Measurements from ENCODE around the gene CYP4F11. TPM values are rescaled to one million over a fixed set of nuclear protein-coding genes. Genes with fewer than 3 reads are reported as not detected.

CYP4F11 gene
- total and polyA plus RNA-seq, 2 donors (not counting 3 experiments of a cell fraction or from before 2014, with no cell fraction given), result not detected

- TF ChIP-seq JUN (IDR thresholded peaks at IDR 0.05; ENCODE audit: borderline replicate concordance, insufficient read depth, insufficient read length, low read depth), result no peak
- H4K20me1 ChIP-seq (replicated peaks; ENCODE audit: control insufficient read depth, extremely low read depth, insufficient read depth, low read length), result no peaks in the 10 kb centered on the region
- H3K79me2 ChIP-seq (ENCODE audit: control insufficient read depth, insufficient read depth, low read length), result no peaks in the 10 kb centered on the region
- H3K36me3 ChIP-seq (ENCODE audit: control insufficient read depth in 2 of 2, extremely low read depth in 1 of 2, insufficient read depth in 2 of 2, low read length in 2 of 2), result no peaks in the 10 kb centered on the region
- no peak for DNase-seq (ENCODE audit: low read depth, low spot score)
- H3K4me3 ChIP-seq (replicated peaks in 1 of 3; ENCODE audit: insufficient read depth in 1 of 3, low read depth in 1 of 3, low read length in 3 of 3), result no peak overlapping the region
- no TSS peak for BruUV-seq (replicated peaks)
- H3K4me1 ChIP-seq (ENCODE audit: control insufficient read depth, extremely low read depth, insufficient read depth, low read length), result no peaks in the 10 kb centered on the region
- H3K9ac ChIP-seq (replicated peaks; ENCODE audit: extremely low read depth, insufficient read depth, low read length), result no peak overlapping the region
- ChIA-PET CTCF (no interaction called here), POLR2A (no interaction called here)
- no peak overlapping the region for H3K27ac ChIP-seq (ENCODE audit: insufficient read depth, low read depth, low read length)
- no peaks in the 10 kb centered on the region for H3K9me3 ChIP-seq (replicated peaks; ENCODE audit: control insufficient read depth, insufficient read depth, low read length)
- intact Hi-C loops (cut with micrococcal nuclease), result no loop called here
- no peak overlapping the region for H2AFZ ChIP-seq (ENCODE audit: low read depth, low read length)
- no peaks in the 10 kb centered on the region for H3K9me1 ChIP-seq (replicated peaks; ENCODE audit: control insufficient read depth, extremely low read depth, insufficient read depth, low read length)
- no peak for FAIRE-seq
- H3K4me2 ChIP-seq (ENCODE audit: insufficient read depth, low read length), result no peak overlapping the region
- dilution Hi-C loops (cut with MboI; ENCODE audit: extremely low pct_ligation_motif_present, low sequenced_read_pairs), result no loop called here
- no peaks in the 10 kb centered on the region for H3K27me3 ChIP-seq (ENCODE audit: control insufficient read depth in 2 of 2, insufficient read depth in 2 of 2, low read length in 2 of 2)
Observed at GRCh38 chr19:15862444-15862843, 71.9 kb downstream of the CYP4F11 start.

Small RNA genes lying within 50 kb of the gene (small RNA-seq; reads per million reads assigned to genes)
- gene CYP4F36P (ENCODE audit: insufficient read depth, insufficient read length, low read depth, low replicate concordance), result not detected

Other genes with a start within 250 kb of the CYP4F11 start
- gene OR10H2, start 206.5 kb downstream of the CYP4F11 start, total RNA-seq, result not detected in 2 replicates
- gene OR10H2, start 206.5 kb downstream of the CYP4F11 start, polyA plus RNA-seq, result not detected in 2 replicates
- not detected in 2 replicates for gene OR10H3, start 196.5 kb downstream of the CYP4F11 start, total RNA-seq
- not detected in 2 replicates for gene OR10H3, start 196.5 kb downstream of the CYP4F11 start, polyA plus RNA-seq
- gene OR10H5, start 146.9 kb downstream of the CYP4F11 start, total RNA-seq, result not detected in 2 replicates
- gene OR10H5, start 146.9 kb downstream of the CYP4F11 start, polyA plus RNA-seq, result not detected in 2 replicates
- gene OR10H1, start 118.9 kb downstream of the CYP4F11 start, total RNA-seq, result not detected in 2 replicates
- not detected in 2 replicates for gene OR10H1, start 118.9 kb downstream of the CYP4F11 start, polyA plus RNA-seq
- gene CYP4F2, start 36.5 kb downstream of the CYP4F11 start, total RNA-seq, result not detected in 2 replicates
- not detected in 2 replicates for gene CYP4F2, start 36.5 kb downstream of the CYP4F11 start, polyA plus RNA-seq
- not detected in 2 replicates for gene OR10H4, start 14.5 kb upstream of the CYP4F11 start, total RNA-seq
- gene OR10H4, start 14.5 kb upstream of the CYP4F11 start, polyA plus RNA-seq, result not detected in 2 replicates
- 875 and 924 TPM in 2 replicates for gene TPM4, start 142.0 kb upstream of the CYP4F11 start, total RNA-seq
- gene TPM4, start 142.0 kb upstream of the CYP4F11 start, polyA plus RNA-seq, result 356 and 430 TPM in 2 replicates
- gene RAB8A, start 177.4 kb upstream of the CYP4F11 start, total RNA-seq, result 98.9 and 107 TPM in 2 replicates
- gene RAB8A, start 177.4 kb upstream of the CYP4F11 start, polyA plus RNA-seq, result 62.1 and 81.5 TPM in 2 replicates
- not detected in 2 replicates for gene HSH2D, start 209.2 kb upstream of the CYP4F11 start, total RNA-seq
- gene HSH2D, start 209.2 kb upstream of the CYP4F11 start, polyA plus RNA-seq, result not detected in 2 replicates
- gene CIB3, start 239.0 kb upstream of the CYP4F11 start, total RNA-seq, result not detected in 2 replicates
- not detected in 2 replicates for gene CIB3, start 239.0 kb upstream of the CYP4F11 start, polyA plus RNA-seq

Data from endothelial cell of umbilical vein (primary cell).